Mucosa of descending colon (tissue), 3 donors: ENCODE data around the gene AP5B1. TPM values are rescaled to one million over a fixed set of nuclear protein-coding genes. Genes with fewer than 3 reads are reported as not detected.
"Not testable (repeated sequence)": the region's sequence is repeated elsewhere in the genome, so short reads cannot be mapped to it uniquely, and the experiment has no call there.

Experiments used
- ATAC-seq: fragments of 200-7000 bp; cut with Tn5 transposase; one replicate; pipeline ENCODE4 v1.9.1; 2020; ENCODE audit warnings: mild to moderate bottlenecking, moderate library complexity
- DNase-seq, 3 donors: peaks; one replicate each; pipeline ENCODE4 v3.0.0-alpha.2; 2020
- H3K36me3 ChIP-seq: fragments of 200-600 bp; one replicate; pipeline ENCODE4 v1.8.0; 2021; ENCODE audit warnings: low read depth, mild to moderate bottlenecking
- H3K4me1 ChIP-seq: fragments of 200-600 bp; one replicate; pipeline ENCODE4 v1.8.0; 2021; ENCODE audit warnings: low read depth, mild to moderate bottlenecking
- H3K4me3 ChIP-seq: fragments of 200-600 bp; one replicate; pipeline ENCODE4 v1.8.0; 2021; ENCODE audit warnings: mild to moderate bottlenecking
- H3K9me3 ChIP-seq: fragments of 200-600 bp; one replicate; pipeline ENCODE4 v1.8.0; 2021; ENCODE audit warnings: mild to moderate bottlenecking
- CTCF ChIP-seq: fragments of 200-600 bp; IDR thresholded peaks from one replicate; pipeline ENCODE4 v1.8.0; 2022; ENCODE audit warnings: antibody characterized with exemption, mild to moderate bottlenecking
- intact Hi-C, 2 donors: fragments of 100-400 bp; cut with DNase I in 1 of 2; cut with micrococcal nuclease in 1 of 2; formaldehyde crosslinking; loops; one replicate each; pipeline versions ENCODE4 v1.11.0 to v1.11.1; 2022; cut with DNase I, micrococcal nuclease
- total RNA-seq, 3 donors: library from RNA; stranded (reverse); fragmentation: NEBNext Ultra II Directional in 2 of 3; extraction: Animal tissue kit (Norgen Biotek cat#: 25700) in 2 of 3; gene quantifications; one replicate each; pipeline versions ENCODE4 v1.2.1 to v1.2.4, GENCODE V29; 2021 to 2023
- donor health status: DM: no; HTN: no; CAD: no; lungs with moderate emphysema.
- donor health status: DM: no; HTN: no; CAD: no.
- donor health status: DM: no; HTN: yes; CAD: no.

The AP5B1 gene
- total RNA-seq, 3 donors from 2014 or later = 21.2 to 21.8 (median 21.3) TPM

- no peak for TF ChIP-seq CTCF
- ATAC-seq (peak; percentile 82), DNase-seq (no peak)
- H3K9me3 ChIP-seq = no peaks in the 10 kb centered on the region
- no peaks in the 10 kb centered on the region for H3K36me3 ChIP-seq
- H3K4me1 ChIP-seq = peaks cover 5% of the 10 kb centered on the region
- H3K4me3 ChIP-seq = no peak overlapping the region
- intact Hi-C loops = no loop called here
Measured at GRCh38 chr11:65739022-65739421, 41.8 kb downstream of the AP5B1 start.

- no peak for ATAC-seq
- intact Hi-C loops = no loop called here
Measured at GRCh38 chr11:65736810-65737209, 44.0 kb downstream of the AP5B1 start.

GRCh38 chr11:65735111-65735510 lies 45.7 kb downstream of the AP5B1 start:
- H3K4me3 ChIP-seq, H3K4me1 ChIP-seq, H3K9me3 ChIP-seq, intact Hi-C loops, H3K36me3 ChIP-seq, ATAC-seq, DNase-seq: not testable (repeated sequence)

More at GRCh38 chr11:65736810-65737209, 44.0 kb downstream of the AP5B1 start:
- TF ChIP-seq CTCF = no peak
- Histone ChIP-seq H3K36me3 (no peaks in the 10 kb centered on the region), H3K4me3 (no peak overlapping the region), H3K4me1 (peaks cover 4% of the 10 kb centered on the region), H3K9me3 (no peaks in the 10 kb centered on the region)
- DNase-seq = no peak

- Histone ChIP-seq H3K9me3 (no peaks in the 10 kb centered on the region), H3K4me1 (no peaks in the 10 kb centered on the region), H3K4me3 (no peak overlapping the region), H3K36me3 (no peaks in the 10 kb centered on the region)
- intact Hi-C loops = no loop called here
- no peak for DNase-seq
- no peak for ATAC-seq
- TF ChIP-seq CTCF = no peak
Measured at GRCh38 chr11:65730461-65730860, 50.3 kb downstream of the AP5B1 start.

- DNase-seq (no peak), ATAC-seq (no peak)
Measured at GRCh38 chr11:65727865-65728264, 52.9 kb downstream of the AP5B1 start.

GRCh38 chr11:65726660-65727059 lies 54.1 kb downstream of the AP5B1 start:
- Histone ChIP-seq H3K9me3 (no peaks in the 10 kb centered on the region), H3K4me1 (no peaks in the 10 kb centered on the region), H3K36me3 (no peaks in the 10 kb centered on the region), H3K4me3 (no peak overlapping the region)
- intact Hi-C loops = no loop called here
- TF ChIP-seq CTCF = no peak
- peak; percentile 20 for ATAC-seq
- no peak for DNase-seq

More at GRCh38 chr11:65727865-65728264, 52.9 kb downstream of the AP5B1 start:
- Histone ChIP-seq H3K36me3 (no peaks in the 10 kb centered on the region), H3K4me3 (no peak overlapping the region), H3K4me1 (no peaks in the 10 kb centered on the region), H3K9me3 (no peaks in the 10 kb centered on the region)
- no peak for TF ChIP-seq CTCF
- intact Hi-C loops = no loop called here

Other genes starting within 250 kb of the AP5B1 start
- 100 to 1,000 TPM in 1 of 3 donors, 10 to 100 TPM in 2; 22.6 to 133 (median 36.7) TPM for gene LTBP3, start 222.6 kb downstream of the AP5B1 start, total RNA-seq
- 10 to 100 TPM; 20.9 to 24.6 (median 21.0) TPM for gene ZNRD2, start 210.5 kb downstream of the AP5B1 start, total RNA-seq
- gene FAM89B, start 208.4 kb downstream of the AP5B1 start, total RNA-seq = 10 to 100 TPM; 26.4 to 61.2 (median 28.5) TPM
- gene EHBP1L1, start 204.9 kb downstream of the AP5B1 start, total RNA-seq = 100 to 1,000 TPM in 1 of 3 donors, 10 to 100 TPM in 2; 65.8 to 208 (median 65.9) TPM
- gene KCNK7, start 185.2 kb downstream of the AP5B1 start, total RNA-seq = 1 to 10 TPM in 2 of 3 donors, under 1 TPM in 1; 0.49 to 1.7 (median 1.5) TPM
- 100 to 1,000 TPM in 1 of 3 donors, 10 to 100 TPM in 2; 81.6 to 109 (median 95.7) TPM for gene MAP3K11, start 166.8 kb downstream of the AP5B1 start, total RNA-seq
- gene PCNX3, start 165.2 kb downstream of the AP5B1 start, total RNA-seq = 10 to 100 TPM; 42.5 to 53.4 (median 47.5) TPM
- gene SIPA1, start 142.9 kb downstream of the AP5B1 start, total RNA-seq = 10 to 100 TPM; 23.2 to 52.5 (median 28.1) TPM
- gene RELA, start 118.1 kb downstream of the AP5B1 start, total RNA-seq = 10 to 100 TPM; 69.1 to 89.6 (median 71.0) TPM
- 10 to 100 TPM; 70.9 to 92.0 (median 90.5) TPM for gene KAT5, start 68.7 kb downstream of the AP5B1 start, total RNA-seq
- 10 to 100 TPM; 25.9 to 61.9 (median 28.8) TPM for gene RNASEH2C, start 60.2 kb downstream of the AP5B1 start, total RNA-seq
- gene OVOL1, start 6.1 kb upstream of the AP5B1 start, total RNA-seq = 10 to 100 TPM; 16.5 to 48.6 (median 34.3) TPM
- 1 to 10 TPM; 1.1 to 9.4 (median 1.4) TPM for gene SNX32, start 53.0 kb upstream of the AP5B1 start, total RNA-seq
- 1,000 to 10,000 TPM; 1,004 to 2,046 (median 1,725) TPM for gene CFL1, start 77.2 kb upstream of the AP5B1 start, total RNA-seq
- 10 to 100 TPM; 48.0 to 81.8 (median 58.7) TPM for gene MUS81, start 79.5 kb upstream of the AP5B1 start, total RNA-seq
- 10 to 100 TPM; 11.7 to 67.0 (median 15.3) TPM for gene EFEMP2, start 91.8 kb upstream of the AP5B1 start, total RNA-seq
- gene CTSW, start 98.9 kb upstream of the AP5B1 start, total RNA-seq = 1 to 10 TPM; 1.2 to 3.2 (median 2.8) TPM
- gene FIBP, start 107.5 kb upstream of the AP5B1 start, total RNA-seq = 10 to 100 TPM; 35.8 to 52.8 (median 47.0) TPM
- gene CCDC85B, start 109.7 kb upstream of the AP5B1 start, total RNA-seq = 10 to 100 TPM in 1 of 3 donors, 1 to 10 TPM in 2; 4.5 to 22.3 (median 9.2) TPM
- gene FOSL1, start 119.4 kb upstream of the AP5B1 start, total RNA-seq = 1 to 10 TPM; 1.2 to 1.6 (median 1.2) TPM
- 10 to 100 TPM; 24.9 to 42.2 (median 28.8) TPM for gene C11orf68, start 138.1 kb upstream of the AP5B1 start, total RNA-seq
- gene DRAP1, start 138.4 kb upstream of the AP5B1 start, total RNA-seq = 10 to 100 TPM; 39.9 to 74.8 (median 61.6) TPM
- gene TSGA10IP, start 164.5 kb upstream of the AP5B1 start, total RNA-seq = under 1 TPM in 1 of 3 donors, not detected in 2; 0.19 TPM
- 10 to 100 TPM; 40.1 to 60.2 (median 41.8) TPM for gene SART1, start 180.8 kb upstream of the AP5B1 start, total RNA-seq
- 10 to 100 TPM; 25.5 to 35.3 (median 30.3) TPM for gene EIF1AD, start 221.2 kb upstream of the AP5B1 start, total RNA-seq
- gene BANF1, start 221.5 kb upstream of the AP5B1 start, total RNA-seq = 100 to 1,000 TPM; 130 to 155 (median 131) TPM
- not detected for gene CST6, start 231.0 kb upstream of the AP5B1 start, total RNA-seq
- gene CATSPER1, start 245.5 kb upstream of the AP5B1 start, total RNA-seq = not detected